ENCODE measurements around the gene GGT5. TPM values are rescaled to one million over a fixed set of nuclear protein-coding genes. Genes with fewer than 3 reads are reported as not detected.
"Not testable (repeated sequence)": the region's sequence is repeated elsewhere in the genome, so short reads cannot be mapped to it uniquely, and the experiment has no call there.

Gene GGT5
- total and polyA plus RNA-seq, 2 of the 13 experiments (the other 11 are each of a cell fraction or from before 2014, with no cell fraction given), result 0.69 to 3.1 TPM

DNA sequence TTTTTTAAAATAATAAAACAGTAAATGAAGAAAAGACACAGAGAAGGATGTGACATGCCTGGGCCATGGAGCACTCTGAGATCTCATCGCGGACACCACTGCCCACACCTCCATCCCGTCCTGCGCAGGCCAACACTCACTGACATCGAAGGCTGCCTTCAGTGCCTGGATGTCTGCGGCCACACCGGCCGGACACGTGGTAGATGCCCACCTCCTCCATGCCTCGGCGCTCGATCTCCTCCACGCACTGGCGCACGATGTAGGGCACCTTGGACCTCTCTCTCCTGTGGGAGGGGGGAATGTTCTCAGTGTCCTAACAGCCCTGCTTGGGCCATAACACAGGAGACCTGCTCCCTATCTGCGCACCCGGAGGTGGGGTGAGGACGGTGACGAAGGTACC, 18.6 kb upstream of the GGT5 start:
- H2AFZ ChIP-seq (ENCODE audit: low read length); POLR2A ChIA-PET; H4K20me1 ChIP-seq (ENCODE audit: insufficient read depth, low read length); H3K9me3 ChIP-seq (ENCODE audit: low read length); H3K9ac ChIP-seq (ENCODE audit: insufficient read depth, low read depth, low read length); intact Hi-C loops (cut with micrococcal nuclease; ENCODE audit: unreplicated experiment); H3K27me3 ChIP-seq (ENCODE audit: control insufficient read depth in 1 of 2, insufficient read depth in 2 of 2, low read length in 2 of 2); BruUV-seq (replicated peaks); H3K4me3 ChIP-seq (replicated peaks in 1 of 3; ENCODE audit: insufficient read depth in 1 of 3, low read depth in 2 of 3, low read length in 3 of 3); H3K79me2 ChIP-seq (ENCODE audit: insufficient read depth, low read length); H3K36me3 ChIP-seq (replicated peaks in 1 of 2; ENCODE audit: control insufficient read depth in 1 of 2, insufficient read depth in 2 of 2, low read length in 2 of 2); DNase-seq (ENCODE audit: low spot score); H3K4me2 ChIP-seq (ENCODE audit: low read depth, low read length); in situ Hi-C loops (cut with HindIII; ENCODE audit: extremely low pct_ligation_motif_present, low pct_unique_long_range_greater_than_20kb); H3K27ac ChIP-seq (ENCODE audit: extremely low read length, insufficient read depth, low read length); ATAC-seq; CTCF ChIA-PET (ENCODE audit: low intra/inter-chr PET ratio, low total read pairs); FAIRE-seq: not testable (repeated sequence)
- 95% methylated on average over 17 of the region's 19 CpGs for WGBS (ENCODE audit: low lambda C conversion rate)
- H3K4me1 ChIP-seq (ENCODE audit: insufficient read depth, low read length), result peaks cover 33% of the 10 kb centered on the region
- TF ChIP-seq ZBTB38 (CRISPR knock-in tag; IDR thresholded peaks at IDR 0.05), result 0 out of 2 replicates have a peak, but pooled peaks have one; percentile 18

DNA sequence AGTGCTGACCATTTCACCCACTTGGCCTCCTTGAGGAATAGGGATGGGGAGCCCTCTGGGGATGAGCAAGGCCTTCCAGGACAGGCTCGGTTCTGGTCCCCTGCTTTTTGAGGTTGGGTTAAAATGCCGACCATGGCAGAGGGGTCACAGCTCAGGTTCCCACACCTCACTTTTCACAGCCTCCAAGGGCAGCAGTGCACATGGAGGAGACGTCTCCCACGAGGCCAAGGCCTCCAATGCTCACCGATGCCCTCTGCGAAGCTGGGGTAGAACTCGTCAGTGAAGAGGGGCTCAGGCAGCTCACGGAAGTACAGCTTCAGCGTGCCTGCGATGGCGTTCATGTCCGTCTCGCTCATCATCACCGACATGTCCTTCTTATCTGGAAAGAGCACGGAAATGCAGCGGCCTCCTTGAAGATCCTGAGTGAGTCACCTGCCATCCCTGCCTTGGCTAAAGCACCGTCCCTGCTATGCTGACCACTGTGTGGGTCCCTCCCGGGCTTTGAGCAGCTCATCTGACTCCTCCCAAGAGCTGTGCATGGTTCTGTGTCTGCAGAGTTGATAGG, 17.4 kb upstream of the GGT5 start:
- peaks cover 33% of the 10 kb centered on the region for H3K4me1 ChIP-seq (ENCODE audit: insufficient read depth, low read length)
- H3K9me3 ChIP-seq (ENCODE audit: low read length); BruUV-seq (replicated peaks); H2AFZ ChIP-seq (ENCODE audit: low read length); ATAC-seq; H3K79me2 ChIP-seq (ENCODE audit: insufficient read depth, low read length); in situ Hi-C loops (cut with HindIII; ENCODE audit: extremely low pct_ligation_motif_present, low pct_unique_long_range_greater_than_20kb); H3K4me3 ChIP-seq (replicated peaks in 1 of 3; ENCODE audit: insufficient read depth in 1 of 3, low read depth in 2 of 3, low read length in 3 of 3); intact Hi-C loops (cut with micrococcal nuclease; ENCODE audit: unreplicated experiment); DNase-seq (ENCODE audit: low spot score); H3K36me3 ChIP-seq (replicated peaks in 1 of 2; ENCODE audit: control insufficient read depth in 1 of 2, insufficient read depth in 2 of 2, low read length in 2 of 2); H3K27ac ChIP-seq (ENCODE audit: extremely low read length, insufficient read depth, low read length); H4K20me1 ChIP-seq (ENCODE audit: insufficient read depth, low read length); CTCF ChIA-PET (ENCODE audit: low intra/inter-chr PET ratio, low total read pairs); H3K4me2 ChIP-seq (ENCODE audit: low read depth, low read length); POLR2A ChIA-PET; FAIRE-seq; H3K27me3 ChIP-seq (ENCODE audit: control insufficient read depth in 1 of 2, insufficient read depth in 2 of 2, low read length in 2 of 2); H3K9ac ChIP-seq (ENCODE audit: insufficient read depth, low read depth, low read length): not testable (repeated sequence)
- WGBS (ENCODE audit: low lambda C conversion rate), result 80% methylated on average over 17 of the region's 18 CpGs

DNA sequence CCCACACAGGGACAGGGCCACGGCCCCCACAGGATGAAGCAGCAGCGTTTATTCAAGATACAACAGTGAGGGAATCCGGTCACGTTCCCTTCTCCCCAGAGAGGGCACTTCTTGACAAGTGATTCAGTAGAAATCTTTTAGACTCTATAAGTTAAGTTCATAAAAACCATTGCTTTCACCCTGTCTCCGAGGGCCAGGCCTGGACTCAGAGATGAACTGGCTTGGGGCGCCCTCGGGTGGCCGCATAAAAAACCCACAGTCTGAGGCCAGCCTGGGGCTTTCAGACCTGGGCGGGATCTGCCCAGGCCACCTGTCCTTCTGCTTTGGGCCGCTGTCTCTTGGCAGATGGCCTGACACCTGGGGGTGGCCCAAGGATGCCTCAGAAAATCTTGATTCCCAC, 14.6 kb upstream of the GGT5 start:
- in situ Hi-C loops (cut with HindIII; ENCODE audit: extremely low pct_ligation_motif_present, low pct_unique_long_range_greater_than_20kb); H3K27ac ChIP-seq (ENCODE audit: extremely low read length, insufficient read depth, low read length); H3K79me2 ChIP-seq (ENCODE audit: insufficient read depth, low read length); H4K20me1 ChIP-seq (ENCODE audit: insufficient read depth, low read length); H3K36me3 ChIP-seq (replicated peaks in 1 of 2; ENCODE audit: control insufficient read depth in 1 of 2, insufficient read depth in 2 of 2, low read length in 2 of 2); H3K9ac ChIP-seq (ENCODE audit: insufficient read depth, low read depth, low read length); H3K27me3 ChIP-seq (ENCODE audit: control insufficient read depth in 1 of 2, insufficient read depth in 2 of 2, low read length in 2 of 2); H2AFZ ChIP-seq (ENCODE audit: low read length); POLR2A ChIA-PET; H3K9me3 ChIP-seq (ENCODE audit: low read length); BruUV-seq (replicated peaks); FAIRE-seq; ATAC-seq; intact Hi-C loops (cut with micrococcal nuclease; ENCODE audit: unreplicated experiment); H3K4me1 ChIP-seq (ENCODE audit: insufficient read depth, low read length): not testable (repeated sequence)
- Histone ChIP-seq H3K4me2 (ENCODE audit: low read depth, low read length) (peak overlapping the region; percentile 78), H3K4me3 (replicated peaks in 1 of 3; ENCODE audit: insufficient read depth in 1 of 3, low read depth in 2 of 3, low read length in 3 of 3) (peak overlapping the region in 2 of 3 experiments; percentile 42 to 52; a peak in 4 of 6 replicates)
- DNase-seq (ENCODE audit: low spot score), result peak; percentile 66
- WGBS (ENCODE audit: low lambda C conversion rate), result 4% methylated on average over 7 of the region's 10 CpGs
- CTCF ChIA-PET (ENCODE audit: low intra/inter-chr PET ratio, low total read pairs), result interaction anchor here (1.3 kb wide), 1 partner anchor 70 kb away, joined by 9 read pairs; no protein-coding TSS in a partner anchor
- TF ChIP-seq ZFX (CRISPR knock-in tag; IDR thresholded peaks at IDR 0.05; ENCODE audit: low read depth) (peak; percentile 68), GATAD2A (CRISPR knock-in tag; IDR thresholded peaks at IDR 0.05) (0 out of 2 replicates have a peak, but pooled peaks have one; percentile 16), GATAD1 (CRISPR knock-in tag; IDR thresholded peaks at IDR 0.05) (0 out of 2 replicates have a peak, but pooled peaks have one; percentile 19), SALL1 (CRISPR knock-in tag; IDR thresholded peaks at IDR 0.05) (0 out of 2 replicates have a peak, but pooled peaks have one; percentile 16), ZFY (CRISPR knock-in tag; IDR thresholded peaks at IDR 0.05) (peak; percentile 49)
- TF ChIP-seq, protein P1, sequence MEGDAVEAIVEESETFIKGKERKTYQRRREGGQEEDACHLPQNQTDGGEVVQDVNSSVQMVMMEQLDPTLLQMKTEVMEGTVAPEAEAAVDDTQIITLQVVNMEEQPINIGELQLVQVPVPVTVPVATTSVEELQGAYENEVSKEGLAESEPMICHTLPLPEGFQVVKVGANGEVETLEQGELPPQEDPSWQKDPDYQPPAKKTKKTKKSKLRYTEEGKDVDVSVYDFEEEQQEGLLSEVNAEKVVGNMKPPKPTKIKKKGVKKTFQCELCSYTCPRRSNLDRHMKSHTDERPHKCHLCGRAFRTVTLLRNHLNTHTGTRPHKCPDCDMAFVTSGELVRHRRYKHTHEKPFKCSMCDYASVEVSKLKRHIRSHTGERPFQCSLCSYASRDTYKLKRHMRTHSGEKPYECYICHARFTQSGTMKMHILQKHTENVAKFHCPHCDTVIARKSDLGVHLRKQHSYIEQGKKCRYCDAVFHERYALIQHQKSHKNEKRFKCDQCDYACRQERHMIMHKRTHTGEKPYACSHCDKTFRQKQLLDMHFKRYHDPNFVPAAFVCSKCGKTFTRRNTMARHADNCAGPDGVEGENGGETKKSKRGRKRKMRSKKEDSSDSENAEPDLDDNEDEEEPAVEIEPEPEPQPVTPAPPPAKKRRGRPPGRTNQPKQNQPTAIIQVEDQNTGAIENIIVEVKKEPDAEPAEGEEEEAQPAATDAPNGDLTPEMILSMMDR (CRISPR knock-in tag; IDR thresholded peaks at IDR 0.05), result peak; percentile 73
- TF ChIP-seq, protein P2, sequence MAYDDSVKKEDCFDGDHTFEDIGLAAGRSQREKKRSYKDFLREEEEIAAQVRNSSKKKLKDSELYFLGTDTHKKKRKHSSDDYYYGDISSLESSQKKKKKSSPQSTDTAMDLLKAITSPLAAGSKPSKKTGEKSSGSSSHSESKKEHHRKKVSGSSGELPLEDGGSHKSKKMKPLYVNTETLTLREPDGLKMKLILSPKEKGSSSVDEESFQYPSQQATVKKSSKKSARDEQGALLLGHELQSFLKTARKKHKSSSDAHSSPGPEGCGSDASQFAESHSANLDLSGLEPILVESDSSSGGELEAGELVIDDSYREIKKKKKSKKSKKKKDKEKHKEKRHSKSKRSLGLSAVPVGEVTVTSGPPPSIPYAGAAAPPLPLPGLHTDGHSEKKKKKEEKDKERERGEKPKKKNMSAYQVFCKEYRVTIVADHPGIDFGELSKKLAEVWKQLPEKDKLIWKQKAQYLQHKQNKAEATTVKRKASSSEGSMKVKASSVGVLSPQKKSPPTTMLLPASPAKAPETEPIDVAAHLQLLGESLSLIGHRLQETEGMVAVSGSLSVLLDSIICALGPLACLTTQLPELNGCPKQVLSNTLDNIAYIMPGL (CRISPR knock-in tag; IDR thresholded peaks at IDR 0.05; ENCODE audit: borderline replicate concordance in 1 of 2, low read depth in 1 of 2), result peak; percentile 50 to 62; a peak in 2 of 4 replicates

All from HepG2 (cell line).